Measurements from ENCODE around the gene WDR90. TPM values are rescaled to one million over a fixed set of nuclear protein-coding genes. Genes with fewer than 3 reads are reported as not detected.

Gene WDR90
- total and polyA plus RNA-seq, 8 donors: 19.9 to 114 (median 30.5) TPM

- TF ChIP-seq POLR2AphosphoS5 (IDR thresholded peaks at IDR 0.05): no peak
- no peak for TF ChIP-seq CTCF (IDR thresholded peaks at IDR 0.05)
- no peak for TF ChIP-seq EP300 (IDR thresholded peaks at IDR 0.05)
- no peak for TF ChIP-seq POLR2A (IDR thresholded peaks at IDR 0.05)
- Histone ChIP-seq H3K27ac (peak overlapping the region; percentile 88 to 95 (median 90)), H3K27me3 (no peaks in the 10 kb centered on the region), H3K4me1 (peaks cover 52 to 64% (median 62%) of the 10 kb centered on the region in 4 donors), H3K9me3 (no peaks in the 10 kb centered on the region), H3K36me3 (peaks cover 0 to 29% (median 24%) of the 10 kb centered on the region in 4 donors), H3K4me3 (peak overlapping the region; percentile 73 to 99 (median 90))
- no peak for DNase-seq
- 1 to 5% (median 2%) methylated on average over 4 to 44 of the region's 44 CpGs; no CpG with 5 or more reads in 1 of the 5 donors for WGBS, 5 donors
- intact Hi-C loops (cut with DNase I; ENCODE audit: low total_unique reads): loop anchor here (10.0 kb wide), 1 partner anchor 75 kb away; no protein-coding TSS in a partner anchor
These were observed 466 bp downstream of the WDR90 start for GRCh38 chr16:649631-650030.

GRCh38 chr16:651844-652243 lies 2.7 kb downstream of the WDR90 start:
- no peak overlapping the region for H3K4me3 ChIP-seq
- H3K36me3 ChIP-seq: peaks cover 7 to 51% (median 43%) of the 10 kb centered on the region in 4 donors
- intact Hi-C loops (cut with DNase I; ENCODE audit: low total_unique reads): loop anchor here (10.0 kb wide), 1 partner anchor 77 kb away; no protein-coding TSS in a partner anchor
- no peak overlapping the region for H3K27ac ChIP-seq
- H3K27me3 ChIP-seq: no peaks in the 10 kb centered on the region
- no peak for TF ChIP-seq EP300 (IDR thresholded peaks at IDR 0.05)
- TF ChIP-seq POLR2AphosphoS5 (IDR thresholded peaks at IDR 0.05): no peak
- TF ChIP-seq POLR2A (IDR thresholded peaks at IDR 0.05): no peak
- TF ChIP-seq CTCF (IDR thresholded peaks at IDR 0.05): no peak
- no peaks in the 10 kb centered on the region for H3K9me3 ChIP-seq
- 90 to 99% (median 92%) methylated on average over 10 to 22 of the region's 22 CpGs for WGBS, 5 donors
- no peak for DNase-seq
- H3K4me1 ChIP-seq: peaks cover 34 to 43% (median 41%) of the 10 kb centered on the region in 4 donors

- intact Hi-C loops (cut with DNase I; ENCODE audit: low total_unique reads): loop anchor here (10.0 kb wide), 1 partner anchor 78 kb away; no protein-coding TSS in a partner anchor
- DNase-seq: no peak
- peaks cover 7 to 60% (median 52%) of the 10 kb centered on the region in 4 donors for H3K36me3 ChIP-seq
- H3K27me3 ChIP-seq: no peaks in the 10 kb centered on the region
- H3K27ac ChIP-seq: no peak overlapping the region
- TF ChIP-seq POLR2A (IDR thresholded peaks at IDR 0.05) (no peak), EP300 (IDR thresholded peaks at IDR 0.05) (no peak), POLR2AphosphoS5 (IDR thresholded peaks at IDR 0.05) (no peak), CTCF (IDR thresholded peaks at IDR 0.05) (no peak)
- H3K4me1 ChIP-seq: peaks cover 25 to 35% (median 32%) of the 10 kb centered on the region in 4 donors
- 81 to 91% (median 87%) methylated on average over 14 to 28 of the region's 28 CpGs for WGBS, 5 donors
- no peak overlapping the region for H3K4me3 ChIP-seq
- no peaks in the 10 kb centered on the region for H3K9me3 ChIP-seq
These were observed 3.5 kb downstream of the WDR90 start for GRCh38 chr16:652454-653305.

GRCh38 chr16:654034-654433 lies 4.9 kb downstream of the WDR90 start:
- no peaks in the 10 kb centered on the region for H3K27me3 ChIP-seq
- DNase-seq: no peak
- H3K9me3 ChIP-seq: no peaks in the 10 kb centered on the region
- no peak for TF ChIP-seq POLR2AphosphoS5 (IDR thresholded peaks at IDR 0.05)
- TF ChIP-seq POLR2A (IDR thresholded peaks at IDR 0.05): no peak
- no peak for TF ChIP-seq CTCF (IDR thresholded peaks at IDR 0.05)
- TF ChIP-seq EP300 (IDR thresholded peaks at IDR 0.05): no peak
- H3K36me3 ChIP-seq: peaks cover 7 to 73% (median 64%) of the 10 kb centered on the region in 4 donors
- H3K4me3 ChIP-seq: no peak overlapping the region
- intact Hi-C loops (cut with DNase I; ENCODE audit: low total_unique reads): loop anchor here (10.0 kb wide), 1 partner anchor 79 kb away; no protein-coding TSS in a partner anchor
- H3K27ac ChIP-seq: no peak overlapping the region
- WGBS, 5 donors: 86 to 93% (median 90%) methylated on average over 12 of the region's 12 CpGs
- H3K4me1 ChIP-seq: peaks cover 13 to 21% (median 19%) of the 10 kb centered on the region in 4 donors

Data from stomach (tissue), 9 donors.